Measurements from ENCODE around the gene MYH10.

The MYH10 gene

GRCh38 chr17:8480011-8480976 lies 150.2 kb downstream of the MYH10 start:
- H3K27me3 ChIP-seq (replicated peaks; ENCODE audit: control insufficient read depth, insufficient read depth, low read length), result no peaks in the 10 kb centered on the region
- H3K4me3 ChIP-seq (replicated peaks; ENCODE audit: low read depth, low read length), result no peak overlapping the region
- no peak for DNase-seq (ENCODE audit: extremely low read depth, insufficient read length)
- peaks cover 41% of the 10 kb centered on the region for H3K36me3 ChIP-seq (ENCODE audit: control insufficient read depth, insufficient read depth, low read length)
- no peak for TF ChIP-seq CTCF (IDR thresholded peaks at IDR 0.05; ENCODE audit: insufficient read depth, low read length, poor library complexity, severe bottlenecking)

- H3K36me3 ChIP-seq (ENCODE audit: control insufficient read depth, insufficient read depth, low read length), result peaks cover 46% of the 10 kb centered on the region
- H3K4me3 ChIP-seq (replicated peaks; ENCODE audit: low read depth, low read length), result no peak overlapping the region
- H3K27me3 ChIP-seq (replicated peaks; ENCODE audit: control insufficient read depth, insufficient read depth, low read length), result no peaks in the 10 kb centered on the region
- DNase-seq (ENCODE audit: extremely low read depth, insufficient read length), result no peak
- TF ChIP-seq CTCF (IDR thresholded peaks at IDR 0.05; ENCODE audit: insufficient read depth, low read length, poor library complexity, severe bottlenecking), result no peak
Observed at GRCh38 chr17:8479431-8479947, 151.0 kb downstream of the MYH10 start.

GRCh38 chr17:8477715-8478441 lies 152.6 kb downstream of the MYH10 start:
- no peaks in the 10 kb centered on the region for H3K27me3 ChIP-seq (replicated peaks; ENCODE audit: control insufficient read depth, insufficient read depth, low read length)
- DNase-seq (ENCODE audit: extremely low read depth, insufficient read length), result no peak
- TF ChIP-seq CTCF (IDR thresholded peaks at IDR 0.05; ENCODE audit: insufficient read depth, low read length, poor library complexity, severe bottlenecking), result no peak
- no peak overlapping the region for H3K4me3 ChIP-seq (replicated peaks; ENCODE audit: low read depth, low read length)
- peaks cover 52% of the 10 kb centered on the region for H3K36me3 ChIP-seq (ENCODE audit: control insufficient read depth, insufficient read depth, low read length)

GRCh38 chr17:8477171-8477570 lies 153.4 kb downstream of the MYH10 start:
- H3K4me3 ChIP-seq (replicated peaks; ENCODE audit: low read depth, low read length), result no peak overlapping the region
- no peak for DNase-seq (ENCODE audit: extremely low read depth, insufficient read length)
- peaks cover 50% of the 10 kb centered on the region for H3K36me3 ChIP-seq (ENCODE audit: control insufficient read depth, insufficient read depth, low read length)
- no peak for TF ChIP-seq CTCF (IDR thresholded peaks at IDR 0.05; ENCODE audit: insufficient read depth, low read length, poor library complexity, severe bottlenecking)
- no peaks in the 10 kb centered on the region for H3K27me3 ChIP-seq (replicated peaks; ENCODE audit: control insufficient read depth, insufficient read depth, low read length)

GRCh38 chr17:8476741-8477140 lies 153.8 kb downstream of the MYH10 start:
- Histone ChIP-seq H3K36me3 (ENCODE audit: control insufficient read depth, insufficient read depth, low read length) (peaks cover 52% of the 10 kb centered on the region), H3K27me3 (replicated peaks; ENCODE audit: control insufficient read depth, insufficient read depth, low read length) (no peaks in the 10 kb centered on the region), H3K4me3 (replicated peaks; ENCODE audit: low read depth, low read length) (no peak overlapping the region)
- no peak for TF ChIP-seq CTCF (IDR thresholded peaks at IDR 0.05; ENCODE audit: insufficient read depth, low read length, poor library complexity, severe bottlenecking)
- DNase-seq (ENCODE audit: extremely low read depth, insufficient read length), result no peak

Data from GM06990 (cell line).